HG03558 (cell line): Measurements from ENCODE around the gene ARAP3.
A peak's percentile ranks its signal among the peaks of the same experiment; 100 is the strongest.
"Not testable (repeated sequence)": the region's sequence is repeated elsewhere in the genome, so short reads cannot be mapped to it uniquely, and the experiment has no call there.

Experiments used
- ATAC-seq: cut with Tn5 transposase; IDR thresholded peaks from one replicate; pipeline ENCODE4 v1.9.1; 2021; ENCODE audit warnings: moderate number of reproducible peaks; ENCODE audit not compliant: unreplicated experiment; ENCODE audit errors: extremely low read depth

ARAP3 gene

GRCh38 chr5:141623611-141624010 is 58.4 kb downstream of the ARAP3 start:
- ATAC-seq: no peak

- ATAC-seq: peak; percentile 32
Measured at GRCh38 chr5:141623186-141623585, 58.8 kb downstream of the ARAP3 start.

GRCh38 chr5:141618804-141619554 is 63.1 kb downstream of the ARAP3 start, which contains the start of gene DIAPH1:
DIAPH1 (minus strand) TSS chr5:141619000; CDS start chr5:141618914, 86 bp downstream.
- peak; percentile 57 for ATAC-seq

- ATAC-seq: peak; percentile 3
Measured at GRCh38 chr5:141618030-141618803, 63.8 kb downstream of the ARAP3 start.

- no peak for ATAC-seq
Measured at GRCh38 chr5:141617682-141618029, 64.4 kb downstream of the ARAP3 start.

DNA sequence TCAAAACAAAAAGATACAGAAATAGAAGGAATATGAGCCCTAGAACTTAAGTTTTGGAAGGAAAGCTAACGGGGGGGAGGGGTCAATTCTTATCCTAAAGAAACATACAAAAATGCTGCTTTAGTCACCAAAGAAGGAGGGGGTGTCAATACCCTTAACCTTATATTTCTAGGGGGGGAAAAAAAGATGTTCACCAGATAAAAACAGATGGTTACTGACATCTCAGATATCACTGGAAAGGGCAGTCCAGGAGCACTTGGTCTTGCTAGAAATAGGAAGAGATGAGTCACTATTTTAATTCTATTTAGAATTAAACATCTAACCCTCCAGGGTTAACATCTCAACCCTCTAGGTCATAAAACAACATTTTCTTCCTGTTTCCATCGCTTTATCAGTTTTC is 64.9 kb downstream of the ARAP3 start:
- no peak for ATAC-seq

- no peak for ATAC-seq
Measured at GRCh38 chr5:141615991-141616720, 65.9 kb downstream of the ARAP3 start.

DNA sequence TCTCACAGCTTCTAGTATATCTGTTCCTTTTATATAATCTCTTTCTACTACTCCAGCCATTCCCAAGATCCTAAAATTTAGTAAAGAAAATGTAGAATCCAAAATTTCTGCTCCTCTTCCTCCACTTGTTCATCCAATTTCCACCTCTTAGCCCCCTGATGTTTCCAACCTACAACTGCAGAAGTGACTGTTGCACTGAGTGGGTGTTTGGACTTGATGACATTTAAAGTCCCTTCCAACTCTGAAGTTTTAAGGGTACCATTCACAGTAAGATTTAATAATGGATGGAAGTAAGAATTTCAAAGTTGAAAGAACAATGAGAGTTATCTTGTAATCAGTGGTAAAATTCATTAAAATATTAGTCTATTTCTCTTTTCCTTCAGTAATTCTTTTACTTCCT is 68.7 kb downstream of the ARAP3 start:
- ATAC-seq: no peak

- no peak for ATAC-seq
Measured at GRCh38 chr5:141611289-141611688, 70.7 kb downstream of the ARAP3 start.

DNA sequence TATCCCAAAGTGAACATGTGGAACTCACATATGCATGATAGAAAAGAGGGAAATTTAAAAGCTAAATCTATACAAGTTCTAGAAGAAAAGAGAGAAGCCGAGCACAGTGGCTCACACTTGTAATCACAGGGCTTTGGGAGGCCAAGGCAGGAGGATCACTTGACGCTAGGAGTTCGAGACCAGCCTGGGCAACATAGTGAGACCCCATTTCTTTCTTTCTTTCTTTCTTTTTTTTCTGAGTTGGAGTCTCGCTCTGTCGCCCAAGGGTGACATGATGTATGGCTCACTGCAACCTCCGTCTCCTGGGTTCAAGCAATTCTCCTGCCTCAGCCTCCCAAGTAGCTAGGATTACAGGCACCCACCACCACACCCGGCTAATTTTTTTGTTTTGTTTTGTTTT is 72.1 kb downstream of the ARAP3 start:
- ATAC-seq: not testable (repeated sequence)

- no peak for ATAC-seq
Measured at GRCh38 chr5:141609044-141609443, 73.0 kb downstream of the ARAP3 start.

GRCh38 chr5:141608557-141608956 is 73.5 kb downstream of the ARAP3 start:
- ATAC-seq: no peak

GRCh38 chr5:141608046-141608445 is 74.0 kb downstream of the ARAP3 start:
- ATAC-seq: no peak

GRCh38 chr5:141605523-141606277 is 76.3 kb downstream of the ARAP3 start:
- ATAC-seq: peak; percentile 91

DNA sequence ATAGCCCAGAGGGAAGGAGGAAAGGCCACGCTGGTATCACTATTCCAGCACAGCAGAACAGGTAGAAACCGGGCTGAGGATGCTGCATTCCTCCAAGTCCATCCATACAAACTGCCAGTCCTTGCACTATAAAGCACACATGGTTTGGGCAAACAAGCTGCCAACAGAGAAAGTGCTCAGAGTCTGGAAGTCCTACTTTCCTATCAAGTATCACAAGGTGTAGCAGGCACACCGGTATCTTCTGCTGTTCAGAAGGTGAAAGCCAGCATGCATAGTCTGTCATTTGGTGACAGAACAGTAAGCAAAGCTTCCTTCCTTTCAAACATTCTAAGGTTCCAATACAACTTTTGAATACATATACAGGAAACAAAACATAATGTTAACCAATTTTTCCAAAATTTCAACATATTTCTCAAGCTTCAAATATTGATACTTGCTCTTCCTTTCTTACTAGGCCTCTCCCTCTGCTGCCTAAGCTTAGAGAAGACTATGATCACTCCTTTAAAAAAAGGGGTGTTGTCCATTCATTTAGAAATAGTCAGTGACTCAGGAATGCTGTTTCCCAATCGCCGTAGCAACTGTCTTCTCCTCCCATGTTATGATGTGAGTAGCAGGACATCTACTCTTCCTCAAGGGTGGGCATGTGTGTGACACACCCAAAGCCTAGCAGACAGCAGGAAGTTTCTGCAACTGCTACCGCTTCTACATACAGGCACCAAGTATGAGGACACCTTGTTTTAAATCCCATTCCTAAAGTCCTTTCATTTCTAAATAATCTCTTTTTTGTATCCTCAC is 77.9 kb downstream of the ARAP3 start:
- ATAC-seq: no peak
